ENCODE results near the gene IGFBP4. TPM values are rescaled to one million over a fixed set of nuclear protein-coding genes. Genes with fewer than 3 reads are reported as not detected.

The IGFBP4 gene
- total and polyA plus RNA-seq, 4 donors, result 197 to 565 (median 215) TPM

DNA sequence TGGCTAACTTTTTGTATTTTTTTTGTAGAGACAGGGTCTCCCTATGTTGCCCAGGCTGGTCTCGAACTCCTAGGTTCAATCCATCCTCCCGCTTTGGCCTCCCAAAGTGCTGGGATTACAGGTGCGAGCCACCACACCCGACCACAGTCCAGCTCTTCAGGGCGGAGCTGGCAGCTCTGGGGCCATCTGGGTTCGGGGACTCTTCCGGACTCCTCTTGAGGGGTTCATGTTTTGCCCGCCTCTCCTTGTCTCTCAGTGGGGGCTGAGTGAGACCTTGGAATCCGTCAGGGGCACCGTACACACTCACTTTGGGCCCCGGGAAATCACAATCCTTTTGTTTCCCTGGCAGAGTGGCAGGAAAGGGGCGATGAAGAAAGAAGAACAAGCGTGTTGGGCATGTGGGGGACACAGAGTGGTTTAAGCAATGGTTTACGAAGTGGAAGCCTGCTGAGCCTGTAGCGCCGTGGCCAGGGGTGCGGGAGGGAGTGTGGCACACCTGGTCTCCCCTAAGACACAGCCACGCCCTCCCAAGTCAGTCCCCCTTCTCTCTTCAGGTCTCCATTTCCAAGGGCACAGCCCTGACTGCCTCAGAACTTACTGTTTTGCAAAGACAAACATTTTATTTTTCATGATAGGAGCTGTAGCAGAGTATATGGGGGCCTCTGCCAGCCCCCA is 32.1 kb downstream of the IGFBP4 start:
- Histone ChIP-seq H3K4me1 (ENCODE audit: control insufficient read depth in 5 of 5, insufficient read depth in 5 of 5, low read length in 5 of 5) (peaks cover 0 to 14% (median 3%) of the 10 kb centered on the region in 5 donors), H3K36me3 (ENCODE audit: control insufficient read depth in 4 of 4, insufficient read depth in 4 of 4, low read length in 4 of 4) (no peaks in the 10 kb centered on the region), H3K27ac (ENCODE audit: low read depth in 1 of 2, low read length in 1 of 2) (no peak overlapping the region), H3K4me3 (no peak overlapping the region), H3K9ac (ENCODE audit: insufficient read depth in 1 of 2, low read length in 2 of 2) (peak overlapping the region in 1 of 2 donors; percentile 50), H3K27me3 (ENCODE audit: control insufficient read depth in 3 of 3, insufficient read depth in 3 of 3, low read length in 2 of 3) (no peaks in the 10 kb centered on the region), H3K9me3 (ENCODE audit: control insufficient read depth in 4 of 4, insufficient read depth in 3 of 4, low read length in 3 of 4) (no peaks in the 10 kb centered on the region)
- TF ChIP-seq, protein P1, sequence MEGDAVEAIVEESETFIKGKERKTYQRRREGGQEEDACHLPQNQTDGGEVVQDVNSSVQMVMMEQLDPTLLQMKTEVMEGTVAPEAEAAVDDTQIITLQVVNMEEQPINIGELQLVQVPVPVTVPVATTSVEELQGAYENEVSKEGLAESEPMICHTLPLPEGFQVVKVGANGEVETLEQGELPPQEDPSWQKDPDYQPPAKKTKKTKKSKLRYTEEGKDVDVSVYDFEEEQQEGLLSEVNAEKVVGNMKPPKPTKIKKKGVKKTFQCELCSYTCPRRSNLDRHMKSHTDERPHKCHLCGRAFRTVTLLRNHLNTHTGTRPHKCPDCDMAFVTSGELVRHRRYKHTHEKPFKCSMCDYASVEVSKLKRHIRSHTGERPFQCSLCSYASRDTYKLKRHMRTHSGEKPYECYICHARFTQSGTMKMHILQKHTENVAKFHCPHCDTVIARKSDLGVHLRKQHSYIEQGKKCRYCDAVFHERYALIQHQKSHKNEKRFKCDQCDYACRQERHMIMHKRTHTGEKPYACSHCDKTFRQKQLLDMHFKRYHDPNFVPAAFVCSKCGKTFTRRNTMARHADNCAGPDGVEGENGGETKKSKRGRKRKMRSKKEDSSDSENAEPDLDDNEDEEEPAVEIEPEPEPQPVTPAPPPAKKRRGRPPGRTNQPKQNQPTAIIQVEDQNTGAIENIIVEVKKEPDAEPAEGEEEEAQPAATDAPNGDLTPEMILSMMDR (IDR thresholded peaks at IDR 0.05; ENCODE audit: control extremely low read depth, extremely low read depth), result no peak
- ATAC-seq (ENCODE audit: insufficient read depth, low FRiP score), result no peak
- no peak for DNase-seq
- WGBS, 2 donors, result 91 to 93% methylated on average over 18 of the region's 18 CpGs

DNA sequence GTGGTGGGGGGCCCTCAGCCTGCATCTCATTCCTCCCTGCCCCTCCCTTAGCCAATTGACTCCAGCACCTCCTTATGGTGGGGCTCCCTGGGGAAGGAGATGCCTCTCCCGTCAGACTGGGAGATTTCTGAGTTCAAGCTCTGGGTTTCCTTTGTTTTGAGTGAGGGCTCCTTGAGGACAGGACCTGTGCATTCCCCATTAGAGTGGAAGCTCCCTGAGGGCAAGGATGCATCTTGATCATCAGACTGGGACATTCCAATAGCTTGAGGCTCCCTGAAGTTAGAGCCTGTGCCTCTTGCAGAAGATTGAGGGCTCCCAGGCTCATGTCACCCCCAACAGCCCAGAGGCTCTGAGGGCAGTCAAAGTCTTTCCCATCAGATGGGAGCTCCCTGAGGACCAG is 34.5 kb downstream of the IGFBP4 start:
- TF ChIP-seq, protein P1 (IDR thresholded peaks at IDR 0.05; ENCODE audit: control extremely low read depth, extremely low read depth), result no peak
- Histone ChIP-seq H3K36me3 (ENCODE audit: control insufficient read depth in 4 of 4, insufficient read depth in 4 of 4, low read length in 4 of 4) (no peaks in the 10 kb centered on the region), H3K27ac (ENCODE audit: low read depth in 1 of 2, low read length in 1 of 2) (no peak overlapping the region), H3K27me3 (ENCODE audit: control insufficient read depth in 3 of 3, insufficient read depth in 3 of 3, low read length in 2 of 3) (no peaks in the 10 kb centered on the region), H3K9ac (ENCODE audit: insufficient read depth in 1 of 2, low read length in 2 of 2) (no peak overlapping the region), H3K4me3 (no peak overlapping the region), H3K4me1 (ENCODE audit: control insufficient read depth in 5 of 5, insufficient read depth in 5 of 5, low read length in 5 of 5) (peaks cover 0 to 11% (median 0%) of the 10 kb centered on the region in 5 donors), H3K9me3 (ENCODE audit: control insufficient read depth in 4 of 4, insufficient read depth in 3 of 4, low read length in 3 of 4) (no peaks in the 10 kb centered on the region)
- DNase-seq (no peak), ATAC-seq (ENCODE audit: insufficient read depth, low FRiP score) (no peak)
- WGBS, 2 donors, result 80 to 97% methylated on average over 1 of the region's 1 CpG

DNA sequence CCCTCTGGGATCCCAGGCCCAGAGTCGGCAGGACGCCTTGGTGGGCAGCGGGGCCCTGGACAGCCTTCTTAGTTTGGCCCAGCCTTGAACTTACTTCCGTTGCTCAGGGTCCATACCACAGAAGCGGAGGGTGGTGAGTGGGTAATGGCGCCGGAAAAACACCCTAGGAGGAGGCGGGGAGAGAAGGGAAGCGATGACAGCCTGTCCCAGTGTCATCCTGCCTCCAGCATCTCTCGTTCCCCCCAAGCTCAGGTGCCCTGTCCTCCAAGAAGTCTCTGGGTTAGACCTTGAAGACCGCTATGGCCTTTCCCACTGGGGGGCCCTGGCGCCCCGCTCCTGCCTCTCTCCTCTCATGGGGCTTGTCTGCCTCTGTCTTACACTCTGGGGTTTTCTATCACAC is 35.2 kb downstream of the IGFBP4 start:
- Histone ChIP-seq H3K27ac (ENCODE audit: low read depth in 1 of 2, low read length in 1 of 2) (no peak overlapping the region), H3K9ac (ENCODE audit: insufficient read depth in 1 of 2, low read length in 2 of 2) (no peak overlapping the region), H3K4me1 (ENCODE audit: control insufficient read depth in 5 of 5, insufficient read depth in 5 of 5, low read length in 5 of 5) (peaks cover 0 to 11% (median 0%) of the 10 kb centered on the region in 5 donors), H3K27me3 (ENCODE audit: control insufficient read depth in 3 of 3, insufficient read depth in 3 of 3, low read length in 2 of 3) (no peaks in the 10 kb centered on the region), H3K36me3 (ENCODE audit: control insufficient read depth in 4 of 4, insufficient read depth in 4 of 4, low read length in 4 of 4) (no peaks in the 10 kb centered on the region), H3K4me3 (no peak overlapping the region), H3K9me3 (ENCODE audit: control insufficient read depth in 4 of 4, insufficient read depth in 3 of 4, low read length in 3 of 4) (no peaks in the 10 kb centered on the region)
- 91 to 92% methylated on average over 13 of the region's 13 CpGs for WGBS, 2 donors
- no peak for ATAC-seq (ENCODE audit: insufficient read depth, low FRiP score)
- TF ChIP-seq, protein P1 (IDR thresholded peaks at IDR 0.05; ENCODE audit: control extremely low read depth, extremely low read depth), result no peak
- DNase-seq, result no peak
